ENCODE measurements around the gene WDR20.
"Not testable (repeated sequence)": the region's sequence is repeated elsewhere in the genome, so short reads cannot be mapped to it uniquely, and the experiment has no call there.

WDR20 gene

GRCh38 chr14:102125546-102125945 is 14.2 kb upstream of the WDR20 start:
- no peak for TF ChIP-seq ZNF384 (IDR thresholded peaks at IDR 0.05)
- no peak for TF ChIP-seq NFRKB (IDR thresholded peaks at IDR 0.05)
- no peak for TF ChIP-seq ARNT (IDR thresholded peaks at IDR 0.05)
- TF ChIP-seq FOXA1 (IDR thresholded peaks at IDR 0.05) = no peak
- TF ChIP-seq BHLHE40 (IDR thresholded peaks at IDR 0.05; ENCODE audit: borderline replicate concordance) = no peak
- no peak for TF ChIP-seq ELF4 (IDR thresholded peaks at IDR 0.05)
- no peak for TF ChIP-seq FOXK2 (IDR thresholded peaks at IDR 0.05)
- no peak for TF ChIP-seq L3MBTL2 (conservative IDR thresholded peaks at IDR 0.05)
- no peak for TF ChIP-seq HDGF (IDR thresholded peaks at IDR 0.05; ENCODE audit: borderline replicate concordance)
- no peak for TF ChIP-seq SP1 (IDR thresholded peaks at IDR 0.05)
- TF ChIP-seq PKNOX1 (IDR thresholded peaks at IDR 0.05) = no peak
- no peak for TF ChIP-seq SUZ12 (IDR thresholded peaks at IDR 0.05)
- no peak for TF ChIP-seq TARDBP (IDR thresholded peaks at IDR 0.05)
- TF ChIP-seq FOXM1 (IDR thresholded peaks at IDR 0.05; ENCODE audit: borderline replicate concordance) = no peak
- TF ChIP-seq LEF1 (IDR thresholded peaks at IDR 0.05; ENCODE audit: borderline replicate concordance) = no peak
- no peak for TF ChIP-seq CTBP1 (IDR thresholded peaks at IDR 0.05; ENCODE audit: borderline replicate concordance)
- ChIA-PET CTCF (interaction anchor here (1.1 kb wide), 1 partner anchor 418 kb away, joined by 4 read pairs; no protein-coding TSS in a partner anchor), POLR2A (no interaction called here)
- no peak for DNase-seq (ENCODE audit: extremely low spot score)

GRCh38 chr14:102126807-102127455 is 12.8 kb upstream of the WDR20 start:
- ChIA-PET CTCF (interaction anchor here (0.6 to 0.7 kb wide), 2 partner anchors 44 to 334 kb away, joined by 3 to 9 read pairs; no protein-coding TSS in a partner anchor), POLR2A (interaction anchor here (1.2 kb wide), 1 partner anchor 17 kb away, joined by 6 read pairs; no protein-coding TSS in a partner anchor)
- DNase-seq (ENCODE audit: extremely low spot score) = no peak
- TF ChIP-seq HDGF (IDR thresholded peaks at IDR 0.05; ENCODE audit: borderline replicate concordance) (no peak), ZNF384 (IDR thresholded peaks at IDR 0.05) (no peak), FOXM1 (IDR thresholded peaks at IDR 0.05; ENCODE audit: borderline replicate concordance) (no peak), PKNOX1 (IDR thresholded peaks at IDR 0.05) (no peak)

DNA sequence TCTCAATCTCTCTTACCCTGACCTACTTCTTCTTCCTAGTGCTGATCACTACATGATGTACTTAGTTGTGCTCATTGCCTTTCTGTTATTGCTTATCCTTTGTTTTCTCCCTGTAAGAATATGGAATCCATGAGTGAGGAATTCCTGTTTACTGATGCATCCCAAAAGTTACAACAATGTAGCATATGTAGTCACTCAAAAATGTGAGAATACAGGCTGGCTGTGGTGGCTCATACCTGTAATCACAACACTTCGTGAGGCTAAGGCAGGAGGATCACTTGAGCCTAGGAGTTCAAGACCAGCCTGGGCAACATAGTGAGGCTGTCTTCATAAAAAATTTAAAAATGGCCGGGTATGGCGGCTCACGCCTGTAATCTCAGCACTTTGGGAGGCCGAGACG is 8.0 kb upstream of the WDR20 start:
- TF ChIP-seq ZNF384 (IDR thresholded peaks at IDR 0.05) (no peak), PKNOX1 (IDR thresholded peaks at IDR 0.05) (no peak), FOXM1 (IDR thresholded peaks at IDR 0.05; ENCODE audit: borderline replicate concordance) (no peak), L3MBTL2 (conservative IDR thresholded peaks at IDR 0.05) (no peak)
- DNase-seq (ENCODE audit: extremely low spot score) = no peak
- POLR2A ChIA-PET = no interaction called here
- CTCF ChIA-PET = no interaction called here

GRCh38 chr14:102134021-102134420 is 5.7 kb upstream of the WDR20 start:
- DNase-seq (ENCODE audit: extremely low spot score); CTCF ChIA-PET; POLR2A ChIA-PET: not testable (repeated sequence)

DNA sequence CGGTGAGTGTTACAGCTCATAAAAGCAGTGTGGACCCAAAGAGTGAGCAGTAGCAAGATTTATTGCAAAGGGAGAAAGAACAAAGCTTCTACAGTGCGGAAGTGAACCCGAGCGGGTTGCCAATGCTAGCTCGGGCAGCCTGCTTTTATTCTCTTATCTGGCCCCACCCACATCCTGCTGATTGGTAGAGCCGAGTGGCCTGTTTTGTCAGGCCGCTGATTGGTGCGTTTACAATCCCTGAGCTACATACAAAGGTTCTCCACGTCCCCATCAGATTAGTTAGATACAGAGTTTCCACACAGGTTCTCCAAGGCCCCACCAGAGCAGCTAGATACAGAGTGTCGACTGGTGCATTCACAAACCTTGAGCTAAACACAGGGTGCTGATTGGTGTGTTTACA is 5.0 kb upstream of the WDR20 start:
- CTCF ChIA-PET; POLR2A ChIA-PET; DNase-seq (ENCODE audit: extremely low spot score): not testable (repeated sequence)

DNA sequence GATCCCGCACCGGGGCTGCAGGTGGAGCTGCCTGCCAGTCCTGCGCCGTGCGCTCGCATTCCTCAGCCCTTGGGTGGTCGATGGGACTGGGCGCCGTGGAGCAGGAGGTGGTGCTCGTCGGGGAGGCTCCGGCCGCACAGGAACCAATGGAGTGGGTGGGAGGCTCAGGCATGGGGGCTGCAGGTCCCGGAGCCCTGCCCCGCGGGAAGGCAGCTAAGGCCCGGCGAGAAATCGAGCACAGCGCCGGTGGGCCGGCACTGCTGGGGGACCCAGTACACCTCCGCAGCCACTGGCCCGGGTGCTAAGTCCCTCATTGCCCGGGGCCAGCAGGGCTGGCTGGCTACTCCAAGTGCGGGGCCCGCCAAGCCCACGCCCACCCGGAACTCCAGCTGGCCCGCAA is 4.2 kb upstream of the WDR20 start:
- POLR2A ChIA-PET; DNase-seq (ENCODE audit: extremely low spot score); CTCF ChIA-PET: not testable (repeated sequence)

GRCh38 chr14:102138535-102138934 is 1.2 kb upstream of the WDR20 start:
- TF ChIP-seq L3MBTL2 (conservative IDR thresholded peaks at IDR 0.05) (no peak), NFRKB (IDR thresholded peaks at IDR 0.05) (no peak), FOXK2 (IDR thresholded peaks at IDR 0.05) (no peak), CTBP1 (IDR thresholded peaks at IDR 0.05; ENCODE audit: borderline replicate concordance) (no peak), TARDBP (IDR thresholded peaks at IDR 0.05) (no peak), LEF1 (IDR thresholded peaks at IDR 0.05; ENCODE audit: borderline replicate concordance) (no peak), PKNOX1 (IDR thresholded peaks at IDR 0.05) (no peak), BHLHE40 (IDR thresholded peaks at IDR 0.05; ENCODE audit: borderline replicate concordance) (no peak), HDGF (IDR thresholded peaks at IDR 0.05; ENCODE audit: borderline replicate concordance) (no peak), SP1 (IDR thresholded peaks at IDR 0.05) (no peak), ARNT (IDR thresholded peaks at IDR 0.05) (no peak), ELF4 (IDR thresholded peaks at IDR 0.05) (no peak), FOXA1 (IDR thresholded peaks at IDR 0.05) (no peak), SUZ12 (IDR thresholded peaks at IDR 0.05) (no peak), FOXM1 (IDR thresholded peaks at IDR 0.05; ENCODE audit: borderline replicate concordance) (no peak)
- no peak for DNase-seq (ENCODE audit: extremely low spot score)
- ChIA-PET POLR2A (interaction anchor here (1.0 kb wide), 1 partner anchor 74 kb away, joined by 3 read pairs; no protein-coding TSS in a partner anchor), CTCF (interaction anchor here (1.2 kb wide), 1 partner anchor 46 kb away, joined by 3 read pairs; no protein-coding TSS in a partner anchor)

Measured in HEK293T (cell line).